Tibial artery (tissue), 4 donors: Measurements from ENCODE around the gene EIF3B.

Source experiments
- DNase-seq, 2 donors: peaks; one replicate each; pipeline ENCODE4 v3.0.0-alpha.2; 2019
- H3K27ac ChIP-seq, 2 donors: fragments of 200-600 bp; sonication (generic) in 1 of 2; 1 replicate in 1 of 2; 2 replicates in 1 of 2; pipeline ENCODE4 v1.5.1; 2018 to 2019; ENCODE audit warnings: mild to moderate bottlenecking in 1 of 2
- H3K27me3 ChIP-seq, 2 donors: fragments of 200-600 bp; sonication (generic) in 1 of 2; one replicate each; pipeline versions ENCODE4 v1.5.1 to v1.6.0; 2016 to 2019
- H3K36me3 ChIP-seq, 3 donors: fragments of 200-600 bp; sonication (generic) in 2 of 3; one replicate each; pipeline ENCODE4 v1.5.1; 2016 to 2019; ENCODE audit warnings: mild to moderate bottlenecking in 2 of 3
- H3K4me1 ChIP-seq, 4 donors: fragments of 200-600 bp; sonication (generic) in 2 of 4; 1 replicate in 3 of 4; 2 replicates in 1 of 4; pipeline ENCODE4 v1.5.1; 2016 to 2019
- H3K4me3 ChIP-seq, 2 donors: fragments of 200-600 bp; sonication (generic) in 1 of 2; 1 replicate in 1 of 2; 2 replicates in 1 of 2; pipeline ENCODE4 v1.5.1; 2018 to 2019; ENCODE audit warnings: mild to moderate bottlenecking in 2 of 2
- H3K9me3 ChIP-seq, 3 donors: fragments of 200-600 bp; sonication (generic) in 1 of 3; one replicate each; pipeline ENCODE4 v1.5.1; 2016 to 2019
- intact Hi-C: fragments of 100-400 bp; cut with DNase I; formaldehyde crosslinking; loops from one replicate; pipeline ENCODE4 v1.15.0; 2023; ENCODE audit warnings: low total_unique reads
- TF ChIP-seq, protein P1 (sequence below), 2 experiments: fragments of 200-600 bp in 1 of 2; fragments of 450-650 bp in 1 of 2; IDR thresholded peaks; one replicate each; pipeline ENCODE4 v1.5.1; 2017 to 2019; ENCODE audit warnings: antibody characterized with exemption in 2 of 2, mild to moderate bottlenecking in 1 of 2, moderate library complexity in 1 of 2

Gene EIF3B

DNA sequence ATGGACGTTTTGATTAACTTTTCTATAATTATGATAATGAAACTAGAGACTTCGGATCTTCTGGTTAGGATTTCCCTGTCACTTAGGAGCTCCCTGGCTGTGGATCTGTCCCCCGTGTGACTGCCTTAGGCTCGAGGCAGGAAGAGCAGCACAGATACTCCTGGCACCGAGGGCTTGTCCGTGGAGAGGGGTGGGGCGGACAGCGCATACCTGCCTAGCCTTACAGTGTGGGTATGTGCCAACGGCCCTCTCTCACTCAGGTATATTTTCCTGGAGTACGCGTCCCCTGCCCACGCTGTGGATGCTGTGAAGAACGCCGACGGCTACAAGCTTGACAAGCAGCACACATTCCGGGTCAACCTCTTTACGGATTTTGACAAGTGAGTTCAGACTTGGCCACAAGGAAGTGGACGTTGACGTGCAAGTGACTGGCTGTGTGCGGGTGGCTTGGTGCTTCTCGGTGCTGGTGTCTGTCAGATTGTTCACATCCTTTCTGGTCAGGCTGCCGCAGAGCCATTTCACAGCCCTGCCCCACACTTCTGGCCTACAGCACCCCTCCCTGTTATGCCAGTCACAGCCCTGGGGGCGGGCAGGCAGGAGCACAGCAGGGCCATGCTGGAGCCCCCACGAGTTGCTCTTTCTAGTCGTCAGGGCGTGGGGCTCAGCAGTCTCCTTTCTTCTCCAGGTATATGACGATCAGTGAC is 7.9 kb downstream of the EIF3B start:
- Histone ChIP-seq H3K27ac (no peak overlapping the region), H3K4me3 (no peak overlapping the region), H3K4me1 (peaks cover 0 to 22% (median 13%) of the 10 kb centered on the region in 4 donors), H3K36me3 (peaks cover 64 to 80% (median 66%) of the 10 kb centered on the region in 3 donors), H3K27me3 (no peaks in the 10 kb centered on the region), H3K9me3 (no peaks in the 10 kb centered on the region)
- no peak for DNase-seq
- intact Hi-C loops, result no loop called here
- TF ChIP-seq, protein P1, sequence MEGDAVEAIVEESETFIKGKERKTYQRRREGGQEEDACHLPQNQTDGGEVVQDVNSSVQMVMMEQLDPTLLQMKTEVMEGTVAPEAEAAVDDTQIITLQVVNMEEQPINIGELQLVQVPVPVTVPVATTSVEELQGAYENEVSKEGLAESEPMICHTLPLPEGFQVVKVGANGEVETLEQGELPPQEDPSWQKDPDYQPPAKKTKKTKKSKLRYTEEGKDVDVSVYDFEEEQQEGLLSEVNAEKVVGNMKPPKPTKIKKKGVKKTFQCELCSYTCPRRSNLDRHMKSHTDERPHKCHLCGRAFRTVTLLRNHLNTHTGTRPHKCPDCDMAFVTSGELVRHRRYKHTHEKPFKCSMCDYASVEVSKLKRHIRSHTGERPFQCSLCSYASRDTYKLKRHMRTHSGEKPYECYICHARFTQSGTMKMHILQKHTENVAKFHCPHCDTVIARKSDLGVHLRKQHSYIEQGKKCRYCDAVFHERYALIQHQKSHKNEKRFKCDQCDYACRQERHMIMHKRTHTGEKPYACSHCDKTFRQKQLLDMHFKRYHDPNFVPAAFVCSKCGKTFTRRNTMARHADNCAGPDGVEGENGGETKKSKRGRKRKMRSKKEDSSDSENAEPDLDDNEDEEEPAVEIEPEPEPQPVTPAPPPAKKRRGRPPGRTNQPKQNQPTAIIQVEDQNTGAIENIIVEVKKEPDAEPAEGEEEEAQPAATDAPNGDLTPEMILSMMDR (IDR thresholded peaks at IDR 0.05), result no peak

DNA sequence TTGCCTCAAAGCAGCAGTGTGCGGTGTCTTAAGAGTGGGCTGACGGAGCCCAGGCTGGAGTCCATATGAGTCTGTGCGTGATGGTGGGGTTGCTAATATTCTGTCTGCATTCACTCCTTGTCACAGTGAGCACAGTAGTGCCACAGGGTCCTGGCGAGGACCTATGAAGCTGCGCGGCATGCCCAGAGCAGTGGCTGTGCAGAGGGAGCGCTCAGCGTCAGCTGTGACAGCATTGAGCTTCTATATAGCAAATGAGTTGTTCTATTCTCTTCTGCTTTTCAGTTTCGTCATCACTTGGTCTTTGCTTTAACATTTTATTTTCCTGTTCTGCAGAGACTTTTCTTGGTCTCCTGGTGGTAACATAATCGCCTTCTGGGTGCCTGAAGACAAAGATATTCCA is 14.5 kb downstream of the EIF3B start:
- DNase-seq, result no peak
- intact Hi-C loops, result no loop called here
- TF ChIP-seq, protein P1 (IDR thresholded peaks at IDR 0.05), result no peak
- Histone ChIP-seq H3K4me1 (no peaks in the 10 kb centered on the region), H3K9me3 (no peaks in the 10 kb centered on the region), H3K27me3 (no peaks in the 10 kb centered on the region), H3K4me3 (no peak overlapping the region), H3K27ac (no peak overlapping the region), H3K36me3 (peaks cover 95 to 100% (median 98%) of the 10 kb centered on the region in 3 donors)

DNA sequence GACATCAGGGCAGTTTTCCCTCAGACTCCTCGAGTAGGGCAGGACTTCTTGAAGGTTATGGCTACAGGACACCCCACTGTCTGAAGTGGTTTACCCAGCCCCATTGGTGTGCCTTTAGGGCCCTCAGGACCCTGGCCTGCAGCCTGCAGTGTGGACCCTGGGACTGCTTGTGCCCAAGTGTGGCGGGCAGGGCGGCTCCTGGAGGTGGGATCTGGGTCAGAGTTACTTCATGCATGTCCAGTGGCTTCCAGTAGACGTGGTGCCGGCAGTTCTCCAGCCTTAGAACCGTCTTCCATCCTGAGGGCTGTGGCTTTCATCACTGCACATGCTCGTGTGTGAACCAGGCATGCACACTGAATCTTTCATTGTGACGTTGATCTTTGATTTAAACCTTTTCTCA is 16.7 kb downstream of the EIF3B start:
- H3K4me3 ChIP-seq, result no peak overlapping the region
- H3K27me3 ChIP-seq, result no peaks in the 10 kb centered on the region
- TF ChIP-seq, protein P1 (IDR thresholded peaks at IDR 0.05), result no peak
- intact Hi-C loops, result no loop called here
- no peaks in the 10 kb centered on the region for H3K4me1 ChIP-seq
- no peak for DNase-seq
- H3K9me3 ChIP-seq, result no peaks in the 10 kb centered on the region
- H3K27ac ChIP-seq, result no peak overlapping the region
- peaks cover 96 to 100% (median 98%) of the 10 kb centered on the region in 3 donors for H3K36me3 ChIP-seq

DNA sequence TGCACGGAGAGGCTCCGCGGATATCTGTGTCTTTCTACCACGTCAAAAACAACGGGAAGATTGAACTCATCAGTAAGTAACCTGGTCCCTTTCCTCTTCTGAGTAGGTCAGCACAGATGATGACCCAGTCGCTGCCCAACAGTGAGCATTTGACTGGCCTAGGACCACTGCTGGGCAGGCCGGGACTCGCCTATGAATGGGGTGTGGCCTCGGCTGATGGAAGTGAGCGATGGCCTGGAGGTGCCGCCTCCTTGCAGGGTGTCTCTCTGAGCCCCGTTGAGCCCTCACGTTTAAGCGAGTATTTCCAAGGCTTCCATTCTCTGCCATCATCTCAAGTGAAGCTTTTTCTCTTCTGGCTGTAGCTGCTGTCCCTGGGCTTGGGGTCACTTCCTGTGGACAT is 18.1 kb downstream of the EIF3B start:
- Histone ChIP-seq H3K27ac (no peak overlapping the region), H3K9me3 (no peaks in the 10 kb centered on the region), H3K4me1 (no peaks in the 10 kb centered on the region), H3K4me3 (no peak overlapping the region), H3K36me3 (peaks cover 92 to 99% (median 96%) of the 10 kb centered on the region in 3 donors), H3K27me3 (no peaks in the 10 kb centered on the region)
- DNase-seq, result no peak
- intact Hi-C loops, result no loop called here
- TF ChIP-seq, protein P1 (IDR thresholded peaks at IDR 0.05), result no peak

DNA sequence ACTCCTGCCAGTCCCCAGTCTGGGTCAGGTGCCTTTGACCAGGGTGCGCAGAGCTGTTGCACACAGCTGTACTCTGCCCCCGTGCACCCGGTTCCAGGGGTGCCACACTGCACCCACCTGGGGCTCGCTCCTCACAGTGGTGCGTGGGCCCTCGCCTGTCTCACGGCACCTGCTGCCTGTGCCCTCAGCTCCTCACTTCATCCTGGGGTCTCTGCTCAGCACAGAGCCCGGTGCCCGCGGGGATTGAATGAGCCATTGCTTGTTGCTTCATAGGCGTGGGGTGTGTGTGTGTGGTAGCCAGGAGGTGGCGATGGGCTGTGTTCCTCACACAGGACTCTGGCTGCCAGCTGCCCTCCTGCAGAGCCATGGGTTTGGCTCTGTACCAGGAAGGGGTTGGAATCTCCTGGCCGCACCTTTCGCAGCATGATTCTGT is 18.5 kb downstream of the EIF3B start:
- H3K27ac ChIP-seq, result no peak overlapping the region
- H3K9me3 ChIP-seq, result no peaks in the 10 kb centered on the region
- H3K36me3 ChIP-seq, result peaks cover 88 to 96% (median 94%) of the 10 kb centered on the region in 3 donors
- H3K4me3 ChIP-seq, result no peak overlapping the region
- H3K4me1 ChIP-seq, result no peaks in the 10 kb centered on the region
- TF ChIP-seq, protein P1 (IDR thresholded peaks at IDR 0.05), result no peak
- DNase-seq, result no peak
- intact Hi-C loops, result no loop called here
- H3K27me3 ChIP-seq, result no peaks in the 10 kb centered on the region
